ENCODE measurements around the gene ZNF385B.
"Not testable (repeated sequence)": the region's sequence is repeated elsewhere in the genome, so short reads cannot be mapped to it uniquely, and the experiment has no call there.

Gene ZNF385B

DNA sequence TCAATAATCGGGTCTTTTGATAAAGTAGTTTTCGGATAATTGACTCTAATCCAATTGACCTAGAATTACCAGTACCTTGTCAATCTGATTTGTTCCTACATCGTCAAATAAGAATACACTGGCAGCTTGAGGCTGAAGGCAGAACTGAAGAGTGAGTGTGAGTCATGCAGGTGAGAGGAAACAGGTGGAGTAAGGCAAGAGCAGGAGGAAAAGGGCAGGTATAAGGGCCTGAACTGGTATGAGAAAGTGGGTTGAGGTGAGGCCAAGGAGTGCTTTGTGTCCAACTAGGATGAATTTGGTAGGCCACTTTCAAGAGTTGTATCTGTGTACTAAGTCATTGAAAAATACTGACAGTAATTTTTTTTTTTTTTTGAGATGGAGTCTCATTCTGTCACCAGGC, 186.0 kb downstream of the ZNF385B start:
- DNase-seq, result no peak

DNA sequence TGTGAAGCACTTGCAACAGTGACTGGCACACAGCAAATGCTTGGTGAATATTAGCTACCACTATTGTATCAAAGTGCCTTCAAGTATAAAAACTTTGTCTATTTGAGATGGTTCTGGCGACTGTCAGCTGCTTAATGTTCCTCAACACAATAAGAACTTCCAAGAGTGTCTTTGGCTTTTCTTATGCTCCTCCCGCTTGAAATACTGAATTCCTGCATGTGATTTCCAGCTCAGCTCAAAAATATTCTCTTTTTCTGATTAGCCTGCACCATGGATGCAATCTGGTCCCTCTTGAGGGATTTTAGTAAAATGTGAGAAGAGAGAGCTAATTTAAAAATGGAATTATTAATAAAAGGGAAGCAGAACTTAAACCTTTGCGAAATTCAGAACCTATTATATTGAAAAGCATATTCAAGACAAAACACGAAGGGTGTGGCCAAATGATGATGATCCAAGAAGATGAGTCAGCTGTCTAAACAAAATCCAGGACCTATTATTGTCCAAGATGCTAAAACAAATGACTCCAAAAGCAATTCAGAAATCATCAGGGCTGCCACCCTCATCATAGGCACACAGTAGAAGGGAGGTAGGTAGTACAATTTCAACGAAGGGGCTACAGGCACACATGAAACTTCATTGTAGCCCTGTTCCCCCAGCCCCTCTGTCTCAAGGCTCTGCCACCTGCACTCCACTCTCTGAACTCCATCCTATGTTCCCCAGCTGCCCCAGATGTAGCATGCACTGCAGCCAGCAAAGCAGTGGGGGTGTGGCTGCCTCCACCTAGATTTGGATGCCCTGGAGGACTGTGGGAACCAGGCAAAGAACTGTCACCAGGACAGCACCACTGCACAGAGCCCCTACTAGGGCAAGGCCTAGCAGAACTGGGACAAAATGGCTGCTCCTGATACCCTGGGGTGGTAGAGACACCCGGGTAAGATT, 190.1 kb downstream of the ZNF385B start:
- DNase-seq, result no peak

DNA sequence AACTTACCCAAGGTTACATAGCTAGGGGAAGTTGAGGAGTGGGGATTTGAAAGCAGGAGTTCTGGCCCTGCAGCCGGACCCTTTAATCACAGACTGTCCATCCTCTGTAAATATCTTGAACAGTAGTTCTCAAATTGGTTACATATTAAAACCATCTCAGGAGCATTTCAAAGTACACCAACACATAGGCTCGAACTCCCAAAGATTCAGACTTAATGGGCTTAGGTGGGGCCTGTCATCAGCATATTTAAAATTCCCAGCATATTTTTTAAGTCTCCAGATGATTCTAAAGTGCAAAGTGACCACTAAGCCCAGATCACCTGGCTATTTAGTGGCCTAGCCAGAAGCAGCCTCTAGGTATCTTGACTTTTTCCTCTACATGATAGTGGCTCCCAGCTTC, 192.2 kb downstream of the ZNF385B start:
- DNase-seq, result no peak

DNA sequence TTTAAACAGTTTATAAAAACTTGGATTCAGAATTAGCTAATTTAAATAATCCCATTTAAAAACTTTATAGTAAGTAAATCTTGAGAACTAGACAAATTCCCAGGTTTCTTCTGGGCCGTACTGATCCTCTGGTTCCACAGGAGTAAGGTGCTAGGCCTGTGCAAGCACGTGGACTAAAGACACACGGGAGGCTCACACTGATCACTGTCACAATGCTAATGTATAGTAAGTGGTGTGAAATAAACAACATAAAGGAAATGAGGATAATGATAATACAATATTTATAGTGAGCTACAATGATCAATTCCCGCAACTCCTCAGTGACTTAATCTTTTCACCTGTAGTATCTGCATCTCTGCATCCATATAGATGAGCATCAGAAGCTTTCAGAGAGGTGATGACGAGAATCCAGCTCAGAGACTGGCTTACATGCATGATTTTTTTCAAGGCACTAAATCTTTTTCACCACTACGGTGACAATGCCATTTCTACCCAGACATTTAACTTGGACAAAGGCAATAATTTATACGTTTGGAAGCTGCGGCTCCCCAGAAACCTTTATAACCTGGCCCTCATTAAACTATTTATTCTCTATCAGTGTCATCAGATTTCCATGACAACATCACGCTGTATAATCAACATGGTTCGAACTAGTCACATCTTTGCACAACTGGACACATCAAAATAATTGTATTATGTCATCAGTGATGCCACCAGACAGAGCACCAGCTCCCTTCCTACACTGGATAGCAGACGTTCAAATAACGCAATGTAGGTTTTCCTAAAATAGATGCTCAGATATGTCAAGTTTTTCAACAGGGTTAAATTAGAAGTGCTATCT, 196.2 kb downstream of the ZNF385B start:
- DNase-seq, result no peak

DNA sequence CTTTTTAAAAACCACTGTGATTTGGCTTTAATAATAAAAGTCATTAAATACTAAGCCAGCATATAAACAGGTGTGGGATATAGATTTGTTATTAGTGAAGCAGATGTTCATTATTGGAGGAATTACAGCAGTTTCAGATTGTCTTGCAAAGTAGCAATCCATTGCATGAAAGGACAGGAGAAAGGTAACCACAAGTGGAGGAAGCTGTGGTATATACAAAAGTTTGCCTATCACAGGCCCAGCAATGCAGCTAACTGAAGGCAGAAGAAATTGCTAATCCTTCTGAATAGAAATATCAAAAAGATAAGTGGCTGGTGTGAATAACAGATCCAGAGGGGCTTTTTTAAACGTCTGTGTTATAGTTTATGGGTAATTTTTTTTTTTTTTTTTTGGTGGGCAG, 199.4 kb downstream of the ZNF385B start:
- DNase-seq, result no peak

DNA sequence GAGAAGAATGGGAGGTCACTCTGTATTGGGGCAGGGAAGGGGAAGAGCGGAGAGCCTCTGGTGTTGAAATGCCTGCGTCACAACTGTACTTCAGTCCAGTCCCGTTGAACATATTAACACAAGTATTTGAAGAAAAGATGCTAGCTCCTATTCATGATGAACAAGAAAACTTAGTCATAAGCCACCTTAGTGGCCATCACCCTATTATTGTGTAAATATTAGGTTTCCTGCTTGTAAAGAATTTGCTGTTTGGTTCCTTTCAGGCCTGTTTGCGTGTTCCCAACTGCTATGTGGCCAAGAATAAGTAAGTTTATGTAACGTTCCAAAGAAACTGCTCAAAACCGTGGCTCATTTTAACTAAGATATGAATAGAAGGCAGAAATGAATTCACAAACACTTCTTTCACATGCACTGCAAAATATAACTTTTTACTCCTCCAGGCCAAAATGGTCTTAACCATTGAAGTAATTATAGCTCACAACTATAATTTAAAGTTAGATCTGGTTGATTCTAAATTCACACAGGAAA, 204.3 kb downstream of the ZNF385B start:
- no peak for DNase-seq

DNA sequence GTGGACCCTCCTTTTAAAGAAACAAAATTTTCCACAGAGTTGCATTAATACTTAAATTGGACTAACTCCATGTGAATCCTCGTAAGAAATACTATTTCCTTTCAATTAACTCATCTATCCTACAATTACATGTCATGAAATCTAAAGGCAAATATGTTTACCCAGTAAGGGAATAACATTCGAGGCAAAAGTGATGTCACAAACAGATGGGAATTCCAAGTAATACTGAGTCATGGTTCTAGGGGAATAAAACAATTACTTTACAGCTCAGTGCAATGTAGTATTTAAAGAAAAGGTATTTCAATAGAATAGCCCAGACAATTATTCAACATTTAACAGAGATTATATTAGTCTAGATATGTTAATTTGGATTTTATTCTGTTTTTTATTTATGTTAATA, 205.8 kb downstream of the ZNF385B start:
- no peak for DNase-seq

DNA sequence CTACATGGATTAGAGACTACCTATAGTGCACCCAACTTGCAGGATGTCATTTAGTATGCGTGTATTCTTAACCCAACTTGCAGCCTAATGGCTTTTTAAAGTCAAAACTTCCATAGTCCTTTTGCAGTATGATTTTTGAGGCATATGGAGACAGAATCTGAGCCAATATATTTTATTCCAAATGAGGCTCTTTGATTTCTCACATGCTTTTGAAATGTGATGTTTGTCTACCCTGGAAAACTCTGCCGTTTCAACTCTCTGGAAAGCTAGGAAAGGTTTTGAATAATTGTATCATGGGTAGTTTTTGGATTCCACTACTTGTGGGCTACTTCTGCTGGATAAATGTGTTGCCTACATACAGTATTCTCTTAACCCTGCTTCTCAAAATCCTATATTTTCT, 206.6 kb downstream of the ZNF385B start:
- no peak for DNase-seq

DNA sequence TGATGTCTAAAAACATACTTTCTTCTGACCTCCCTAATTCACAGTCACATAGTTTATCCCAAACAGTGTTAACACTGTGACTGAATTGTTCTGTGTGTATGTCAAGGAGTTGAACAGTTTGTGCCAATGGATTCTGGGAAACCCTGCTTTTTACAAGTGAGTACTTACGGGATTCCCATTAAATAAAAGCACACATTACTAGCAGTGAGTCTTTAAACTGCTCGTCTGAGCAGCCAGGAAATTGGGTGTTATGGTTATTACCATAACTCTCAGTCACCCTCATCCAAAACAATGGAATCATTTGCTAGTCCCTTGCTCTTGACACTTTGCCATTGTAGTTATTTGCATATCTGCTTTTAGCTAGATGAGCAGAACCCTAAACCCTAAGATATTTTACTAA, 209.1 kb downstream of the ZNF385B start:
- DNase-seq, result no peak

DNA sequence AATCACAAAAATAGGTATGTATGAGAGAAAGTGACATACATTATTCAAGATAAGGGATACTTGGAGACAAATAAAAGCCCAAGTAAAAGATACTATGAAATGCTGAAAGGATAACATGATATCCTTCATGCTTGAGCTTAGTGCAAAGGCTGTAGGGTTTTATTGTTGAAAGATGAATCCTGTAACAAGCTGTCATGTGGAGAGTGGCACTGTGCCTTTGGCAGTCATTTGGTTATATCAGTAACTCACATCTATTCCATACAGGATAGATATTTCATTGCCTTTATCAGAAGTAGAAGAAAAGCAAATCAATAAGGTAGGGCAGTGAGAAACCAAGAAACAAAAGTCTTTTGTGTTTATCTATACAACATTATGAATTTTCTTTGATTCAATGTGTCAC, 211.0 kb downstream of the ZNF385B start:
- DNase-seq, result no peak

DNA sequence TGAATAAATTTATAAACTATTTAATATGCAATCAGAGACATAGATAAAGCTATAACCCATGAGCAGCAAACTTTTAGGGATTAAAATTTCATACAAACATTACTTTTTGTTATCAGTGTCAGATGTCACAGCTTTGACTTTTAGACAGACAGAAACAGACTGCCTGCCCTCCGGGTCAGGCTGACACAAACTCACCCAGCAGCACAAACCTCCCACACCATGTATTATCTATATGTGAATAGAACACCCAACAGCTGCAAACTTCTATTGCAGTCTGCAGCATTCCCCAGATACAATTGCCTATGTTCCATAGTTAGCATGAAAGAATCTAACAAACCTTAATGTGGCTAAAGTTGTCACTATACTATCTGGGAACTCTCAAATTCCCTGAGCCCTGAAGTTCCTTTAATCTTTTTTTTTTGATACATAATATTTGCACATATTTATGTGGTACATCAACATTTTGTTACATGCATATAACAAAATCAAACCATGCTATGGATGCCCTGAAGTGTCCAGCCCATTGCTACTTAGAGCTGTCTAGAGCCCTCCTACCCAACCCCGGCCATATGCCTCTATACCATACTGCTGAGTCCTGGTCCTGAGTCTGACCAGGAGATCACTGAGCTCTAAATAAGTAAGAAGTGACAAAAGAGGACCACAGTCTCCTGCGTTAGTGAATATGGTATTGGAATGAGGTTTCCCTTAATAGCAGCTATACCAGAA, 214.4 kb downstream of the ZNF385B start:
- no peak for DNase-seq

DNA sequence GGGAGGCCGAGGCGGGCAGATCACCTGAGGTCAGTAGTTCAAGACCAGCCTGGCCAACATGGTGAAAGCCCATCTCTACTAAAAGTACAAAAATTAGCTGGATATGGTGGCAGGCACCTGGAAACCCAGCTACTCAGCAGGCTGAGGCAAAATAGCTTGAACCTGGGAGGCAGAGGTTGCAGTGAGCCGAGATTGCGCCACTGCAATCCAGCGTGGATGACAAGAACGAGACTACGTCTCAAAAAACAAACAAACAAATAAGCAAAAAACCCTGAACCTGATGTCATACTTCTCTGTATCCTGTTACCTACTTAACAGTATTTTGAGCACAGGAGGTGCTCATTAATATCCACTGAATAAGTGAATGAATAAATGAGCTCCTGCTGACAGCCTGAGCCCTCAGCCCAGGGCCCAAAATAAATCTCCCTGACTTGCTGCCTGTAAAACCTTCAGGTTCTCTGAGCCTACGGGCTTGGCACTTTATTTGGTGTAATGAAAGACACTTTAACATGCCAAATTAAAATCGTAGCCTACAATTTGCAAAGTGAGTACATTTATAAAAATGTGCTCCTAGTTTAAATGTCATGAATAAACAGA, 215.1 kb downstream of the ZNF385B start:
- DNase-seq, result no peak

DNA sequence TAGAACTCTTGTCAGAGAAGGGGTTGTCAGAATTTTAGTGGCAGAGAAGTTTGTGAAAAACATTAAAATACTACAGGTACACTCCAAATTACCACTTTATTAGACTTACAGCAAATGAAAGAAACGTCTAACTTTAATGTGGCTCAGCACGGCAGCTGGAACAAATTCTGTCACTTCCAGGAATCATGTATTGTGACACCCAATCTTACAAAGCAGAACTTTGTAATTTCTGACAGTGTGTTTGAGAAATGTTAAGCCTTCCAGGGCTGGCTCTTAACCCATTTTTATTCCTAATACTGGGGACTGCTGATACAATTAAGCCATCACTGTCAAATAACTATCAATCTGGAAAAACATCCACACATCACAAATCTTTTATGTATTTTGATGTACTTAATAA, 216.4 kb downstream of the ZNF385B start:
- DNase-seq, result no peak

DNA sequence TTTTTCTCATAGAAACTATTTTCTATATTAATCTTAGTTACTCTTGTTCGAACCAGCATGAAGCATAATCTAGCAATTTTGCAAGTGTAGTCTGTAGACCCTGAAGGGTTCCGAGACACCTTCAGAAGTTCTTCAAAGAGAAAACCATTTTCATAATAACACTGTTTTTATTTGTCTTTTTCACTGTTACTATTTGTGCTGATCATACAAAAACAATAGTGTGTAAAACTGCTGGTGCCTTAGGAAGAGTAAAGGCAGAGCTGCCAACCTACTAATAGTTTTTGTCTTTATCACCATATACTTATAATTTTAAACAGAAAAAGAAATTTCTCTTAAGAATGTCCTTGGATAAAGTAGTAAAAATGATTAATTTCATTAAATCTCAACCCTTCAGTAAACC, 218.9 kb downstream of the ZNF385B start:
- no peak for DNase-seq

DNA sequence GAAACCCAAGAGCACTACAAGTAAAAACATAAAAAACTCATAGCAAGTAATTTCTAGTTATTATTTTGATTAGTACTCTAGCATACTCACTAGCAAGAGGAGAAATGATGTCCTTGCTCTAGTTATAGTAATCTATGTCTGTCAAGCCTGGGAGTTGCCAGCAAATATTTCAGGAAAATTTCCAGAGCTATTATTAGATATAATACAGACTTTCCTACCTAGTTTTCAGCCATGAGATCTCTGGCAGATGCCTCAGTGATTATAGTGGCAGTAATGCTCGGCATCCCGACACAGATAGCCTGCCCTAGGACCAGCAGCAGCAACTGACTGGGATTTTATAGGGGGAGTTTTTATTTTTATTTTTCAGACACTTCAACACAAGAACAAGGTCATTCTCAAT, 224.4 kb downstream of the ZNF385B start:
- DNase-seq, result no peak

DNA sequence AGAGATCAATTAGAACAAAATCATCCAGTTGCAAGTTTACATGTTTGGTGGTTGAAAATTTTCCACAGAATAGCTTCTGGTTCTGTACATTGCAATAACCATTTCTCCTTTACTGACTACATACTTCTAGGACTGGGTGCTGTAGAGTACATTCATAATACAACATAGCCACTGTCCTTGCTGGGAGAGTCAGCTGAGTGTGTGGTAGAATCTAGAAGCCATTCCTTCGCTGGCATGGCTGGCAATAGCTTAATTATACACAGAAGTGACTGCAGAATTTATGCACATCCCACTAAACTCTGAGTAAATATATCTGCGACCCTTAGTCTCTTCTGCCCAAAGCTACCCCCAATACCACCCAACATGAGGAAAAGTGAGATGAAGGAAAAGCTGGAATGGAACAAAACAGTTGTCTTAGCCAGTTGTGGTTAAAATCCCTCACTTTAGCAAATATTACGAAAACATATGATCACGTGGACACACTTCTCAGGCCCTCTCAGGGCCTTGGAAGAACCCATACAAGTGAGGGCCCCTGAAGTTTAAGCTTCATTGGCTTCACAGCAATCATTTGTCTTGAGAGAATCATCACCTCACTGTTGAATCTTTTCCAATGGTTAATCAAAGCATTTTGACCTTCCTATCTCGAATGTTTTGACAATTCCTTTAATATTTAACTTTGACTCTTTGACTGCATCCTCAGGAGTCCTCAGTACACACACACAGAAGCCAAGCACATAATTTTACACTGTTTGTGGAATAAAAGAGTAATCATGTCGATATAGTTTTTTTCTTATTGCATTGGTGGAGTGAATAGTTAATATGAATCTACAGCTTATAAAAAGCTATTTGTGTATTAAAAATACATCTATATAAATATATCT, 225.1 kb downstream of the ZNF385B start:
- DNase-seq, result no peak

DNA sequence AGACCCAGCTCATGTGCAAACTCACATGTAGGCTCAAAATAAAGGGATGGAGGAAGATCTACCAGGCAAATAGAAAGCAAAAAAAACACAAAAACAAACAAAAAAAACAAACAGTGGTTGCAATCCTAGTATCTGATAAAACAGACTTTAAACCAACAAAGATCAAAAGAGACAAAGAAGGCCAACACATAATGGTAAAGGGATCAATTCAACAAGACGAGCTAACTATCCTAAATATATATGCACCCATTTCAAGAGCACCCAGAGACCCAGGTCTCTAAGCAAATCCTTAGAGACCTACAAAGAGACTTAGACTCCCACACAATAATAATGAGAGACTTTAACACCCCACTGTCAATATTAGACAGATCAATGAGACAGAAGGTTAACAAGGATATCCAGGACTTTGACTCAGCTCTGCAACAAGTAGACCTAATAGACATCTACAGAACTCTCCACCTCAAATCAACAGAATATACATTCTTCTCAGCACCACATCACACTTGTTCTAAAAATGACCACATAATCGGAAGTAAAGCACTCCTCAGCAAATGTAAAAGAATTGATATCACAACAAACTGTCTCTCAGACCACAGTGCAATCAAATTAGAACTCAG, 229.5 kb downstream of the ZNF385B start:
- DNase-seq, result not testable (repeated sequence)

DNA sequence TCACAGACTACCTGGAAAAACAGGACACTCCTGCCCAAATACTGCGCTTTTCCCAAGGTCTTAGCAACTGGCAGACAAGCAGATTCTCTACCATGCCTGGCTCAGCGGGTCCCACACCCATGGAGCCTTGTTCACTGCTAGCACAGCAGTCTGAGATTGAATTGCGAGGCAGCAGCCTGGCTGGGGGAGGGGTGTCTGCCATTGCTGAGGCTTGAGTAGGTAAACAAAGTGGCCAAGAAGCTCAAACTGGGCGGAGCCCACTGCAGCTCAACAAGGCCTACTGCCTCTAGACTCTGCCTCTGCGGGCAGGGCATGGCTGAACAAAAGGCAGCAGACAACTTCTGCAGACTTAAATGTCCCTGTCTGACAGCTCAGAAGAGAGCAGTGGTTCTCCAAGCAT, 231.6 kb downstream of the ZNF385B start:
- not testable (repeated sequence) for DNase-seq

DNA sequence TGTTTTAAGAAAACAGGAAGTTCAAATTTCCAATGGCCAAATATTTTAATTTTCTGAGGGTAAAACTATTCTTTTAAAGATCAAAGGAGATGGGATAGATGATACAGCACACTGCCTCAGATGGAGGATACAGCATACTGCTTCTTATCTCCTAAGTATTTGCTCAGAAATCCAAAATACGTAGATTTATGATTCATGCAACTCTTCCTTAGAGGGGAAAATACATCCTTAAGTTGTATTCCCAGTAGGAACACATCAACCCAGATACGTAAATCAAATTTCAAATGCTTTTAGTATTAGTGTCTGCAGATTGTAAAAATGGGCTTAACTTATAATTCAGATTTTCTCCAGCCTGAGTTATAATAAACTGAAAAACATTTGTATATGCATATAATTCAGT, 235.2 kb downstream of the ZNF385B start:
- no peak for DNase-seq

DNA sequence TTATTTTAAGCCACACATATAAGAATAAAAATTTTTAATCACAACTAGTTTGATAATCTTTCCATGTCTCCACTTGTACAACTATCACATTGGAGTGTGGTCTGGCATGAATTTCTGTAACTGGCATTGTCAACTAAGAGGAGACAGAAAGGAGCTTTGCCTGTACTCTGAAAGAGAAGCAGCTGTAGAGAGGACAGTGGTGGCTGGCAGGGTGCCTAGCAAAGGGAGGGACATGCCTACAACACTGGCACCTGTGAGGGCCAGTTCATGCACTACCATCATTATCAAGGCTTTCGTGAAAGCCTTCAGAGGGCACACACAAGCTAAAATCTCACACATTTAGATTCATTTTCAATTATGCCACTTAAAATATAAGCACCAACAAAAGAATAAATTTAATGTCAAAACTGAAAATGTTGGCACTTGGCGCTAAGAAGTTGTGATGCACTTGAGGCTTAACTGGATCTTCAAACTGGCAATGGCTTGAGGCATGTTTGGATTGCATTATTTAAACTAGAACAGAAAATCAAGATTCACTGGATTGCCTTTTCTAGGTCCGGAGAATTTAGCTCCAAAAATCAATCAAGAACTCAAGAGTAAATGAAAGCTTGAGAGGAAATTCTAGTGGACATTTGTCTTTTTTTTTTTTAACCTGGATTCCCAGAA, 238.6 kb downstream of the ZNF385B start:
- DNase-seq, result no peak

DNA sequence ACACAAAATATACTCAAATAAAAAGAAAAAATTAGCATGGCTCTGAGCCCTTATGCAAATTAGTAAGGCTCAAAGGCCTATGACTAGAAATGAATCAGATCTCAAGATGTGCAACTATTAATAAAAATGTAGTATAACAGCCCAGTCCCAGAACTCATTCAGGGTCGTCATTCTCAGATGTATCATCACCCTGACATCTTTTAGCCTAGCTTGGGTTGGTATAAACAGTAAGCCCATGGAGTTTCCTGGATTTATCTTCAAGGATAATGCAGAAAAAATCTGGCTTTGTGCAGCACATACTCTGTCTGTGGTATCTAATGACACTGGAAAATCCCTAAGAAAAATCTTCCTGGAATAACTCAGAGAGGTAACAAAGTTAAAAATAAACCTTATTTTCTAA, 239.3 kb downstream of the ZNF385B start:
- no peak for DNase-seq

Measured in bone marrow (tissue), 2 donors.